GM19324 (cell line): Measurements from ENCODE around the gene FTCD.
"Not testable (repeated sequence)": the region's sequence is repeated elsewhere in the genome, so short reads cannot be mapped to it uniquely, and the experiment has no call there.

Experiments used
- ATAC-seq: cut with Tn5 transposase; IDR thresholded peaks from one replicate; pipeline ENCODE4 v1.9.1; 2021; ENCODE audit warnings: mild to moderate bottlenecking, moderate library complexity; ENCODE audit not compliant: unreplicated experiment, low FRiP score

Gene FTCD

DNA sequence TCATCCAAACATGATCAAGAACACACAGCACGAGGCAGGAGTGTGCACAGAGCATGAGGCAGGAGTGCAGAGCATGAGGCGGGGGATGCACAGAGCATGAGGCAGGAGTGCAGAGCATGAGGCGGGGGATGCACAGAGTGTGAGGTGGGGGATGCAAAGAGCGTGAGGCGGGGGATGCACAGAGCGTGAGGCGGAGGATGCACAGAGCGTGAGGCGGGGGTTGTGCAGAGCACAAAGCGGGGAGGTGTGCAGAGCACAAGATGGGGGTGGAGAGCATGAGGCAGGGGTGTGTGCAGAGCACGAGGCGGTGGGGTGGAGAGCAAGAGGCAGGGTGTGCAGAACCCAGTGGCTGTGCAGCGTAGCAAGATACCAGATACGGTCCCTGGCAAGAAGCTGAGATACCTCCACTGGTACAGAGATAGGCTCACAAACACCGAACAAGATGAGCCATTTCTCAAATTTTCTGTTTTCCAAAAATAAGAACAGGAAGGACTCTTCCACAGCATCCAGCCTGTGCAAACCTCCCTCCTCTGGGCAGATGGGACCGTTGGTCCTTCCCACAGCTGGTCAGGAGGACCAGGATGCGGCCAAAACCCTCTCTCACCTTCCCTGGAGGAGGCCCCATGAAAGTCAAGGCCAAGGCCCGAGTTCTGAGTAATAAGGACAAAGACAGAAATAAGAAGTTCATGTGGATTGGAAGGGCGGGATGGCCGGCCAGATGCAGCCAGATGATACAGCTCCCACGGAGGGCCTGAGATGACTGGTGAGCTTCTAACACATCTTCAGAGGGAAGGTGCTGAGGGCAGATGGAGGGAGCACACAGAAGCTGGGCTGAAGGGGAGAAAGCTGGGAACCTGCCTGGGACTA, 16.9 kb upstream of the FTCD start:
- no peak for ATAC-seq

DNA sequence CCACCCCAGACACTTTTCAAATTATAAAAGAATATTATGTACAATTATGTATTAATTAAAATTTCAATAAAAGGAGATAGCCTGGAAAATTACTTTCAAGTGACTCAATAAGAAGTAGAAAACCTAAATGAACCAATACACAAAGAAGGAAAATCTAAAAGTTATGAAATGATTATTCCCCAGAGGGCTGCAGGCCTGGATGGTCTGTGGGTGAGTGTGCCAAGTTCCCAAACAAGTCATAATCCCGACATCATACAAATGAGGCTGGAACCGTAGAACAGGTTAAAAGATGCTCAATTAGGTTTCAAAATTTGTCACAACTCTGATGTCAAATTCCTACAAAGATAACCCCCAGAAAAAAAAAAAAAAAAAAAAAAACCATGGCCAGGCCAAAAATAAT, 16.2 kb upstream of the FTCD start:
- ATAC-seq, result no peak

DNA sequence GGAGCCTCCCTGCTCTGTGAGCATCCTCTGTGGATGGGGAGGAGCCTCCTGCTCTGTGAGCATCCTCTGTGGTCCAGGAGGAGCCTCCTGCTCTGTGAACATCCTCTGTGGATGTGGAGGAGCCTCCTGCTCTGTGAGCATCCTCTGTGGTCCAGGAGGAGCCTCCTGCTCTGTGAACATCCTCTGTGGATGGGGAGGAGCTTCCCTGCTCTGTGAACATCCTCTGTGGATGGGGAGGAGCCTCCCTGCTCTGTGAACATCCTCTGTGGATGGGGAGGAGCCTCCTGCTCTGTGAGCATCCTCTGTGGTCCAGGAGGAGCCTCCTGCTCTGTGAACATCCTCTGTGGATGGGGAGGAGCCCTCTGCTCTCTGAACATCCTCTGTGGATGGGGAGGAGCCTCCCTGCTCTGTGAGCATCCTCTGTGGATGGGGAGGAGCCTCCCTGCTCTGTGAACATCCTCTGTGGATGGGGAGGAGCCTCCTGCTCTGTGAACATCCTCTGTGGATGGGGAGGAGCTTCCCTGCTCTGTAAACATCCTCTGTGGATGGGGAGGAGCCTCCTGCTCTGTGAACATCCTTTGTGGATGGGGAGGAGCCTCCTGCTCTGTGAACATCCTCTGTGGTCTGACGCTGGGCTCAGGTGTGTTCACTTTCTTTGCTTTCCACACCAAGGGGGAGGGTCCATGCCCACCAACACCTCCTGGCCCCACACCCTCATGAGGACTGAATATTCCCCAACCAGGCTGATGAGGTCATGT, 15.2 kb upstream of the FTCD start:
- ATAC-seq, result not testable (repeated sequence)

DNA sequence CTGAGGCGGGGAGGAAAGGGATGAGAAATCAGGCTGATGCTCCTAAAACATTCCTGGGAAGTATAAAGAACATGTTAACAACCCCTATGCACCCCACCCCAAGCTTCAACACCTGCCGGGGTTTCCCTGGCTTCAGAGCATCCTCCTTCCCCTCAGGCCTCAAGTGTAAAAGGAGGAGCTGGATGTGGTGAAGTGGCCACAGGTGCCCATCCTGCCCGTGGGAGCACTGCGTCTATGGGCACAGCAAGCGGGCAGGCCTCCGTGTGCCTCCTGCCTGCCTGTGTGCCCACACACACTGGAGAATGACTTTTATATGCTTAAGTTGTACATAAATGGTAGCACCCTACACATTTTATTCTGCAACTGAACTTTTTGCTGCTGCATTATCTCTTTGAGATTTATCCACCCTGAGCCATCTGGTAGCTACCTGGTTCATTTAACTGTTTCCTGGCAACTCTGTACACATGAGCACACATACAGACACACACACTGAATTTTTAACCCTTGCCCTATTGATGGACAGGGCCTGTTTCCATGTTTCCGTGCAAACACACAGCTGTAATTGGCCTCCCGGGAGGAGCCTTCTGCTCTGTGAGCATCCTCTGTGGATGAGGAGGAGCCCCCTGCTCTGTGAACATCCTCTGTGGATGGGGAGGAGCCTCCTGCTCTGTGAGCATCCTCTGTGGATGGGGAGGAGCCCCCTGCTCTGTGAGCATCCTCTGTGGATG, 13.4 kb upstream of the FTCD start:
- no peak for ATAC-seq

GRCh38 chr21:46168238-46168637, 12.9 kb upstream of the FTCD start:
- no peak for ATAC-seq

GRCh38 chr21:46165098-46165497, 9.7 kb upstream of the FTCD start:
- no peak for ATAC-seq

DNA sequence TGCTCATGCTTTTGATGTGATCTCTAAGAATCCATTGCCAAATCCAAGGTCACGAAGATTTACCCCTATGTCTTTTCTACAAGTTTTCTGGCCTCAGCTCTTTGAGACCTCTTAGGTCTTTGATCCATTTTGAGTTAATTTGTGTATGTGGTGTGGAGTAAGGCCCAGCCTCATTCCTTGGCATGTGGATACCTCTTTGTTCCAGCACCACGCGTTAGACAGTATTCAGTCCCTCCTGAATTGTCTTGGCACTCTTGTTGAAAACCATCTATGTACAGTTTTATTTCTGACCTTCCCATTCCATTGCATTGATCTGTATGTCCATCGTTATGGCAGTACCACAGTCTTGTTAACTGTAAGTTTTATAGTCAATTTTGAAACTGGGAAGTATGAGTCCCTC, 8.0 kb upstream of the FTCD start:
- no peak for ATAC-seq

DNA sequence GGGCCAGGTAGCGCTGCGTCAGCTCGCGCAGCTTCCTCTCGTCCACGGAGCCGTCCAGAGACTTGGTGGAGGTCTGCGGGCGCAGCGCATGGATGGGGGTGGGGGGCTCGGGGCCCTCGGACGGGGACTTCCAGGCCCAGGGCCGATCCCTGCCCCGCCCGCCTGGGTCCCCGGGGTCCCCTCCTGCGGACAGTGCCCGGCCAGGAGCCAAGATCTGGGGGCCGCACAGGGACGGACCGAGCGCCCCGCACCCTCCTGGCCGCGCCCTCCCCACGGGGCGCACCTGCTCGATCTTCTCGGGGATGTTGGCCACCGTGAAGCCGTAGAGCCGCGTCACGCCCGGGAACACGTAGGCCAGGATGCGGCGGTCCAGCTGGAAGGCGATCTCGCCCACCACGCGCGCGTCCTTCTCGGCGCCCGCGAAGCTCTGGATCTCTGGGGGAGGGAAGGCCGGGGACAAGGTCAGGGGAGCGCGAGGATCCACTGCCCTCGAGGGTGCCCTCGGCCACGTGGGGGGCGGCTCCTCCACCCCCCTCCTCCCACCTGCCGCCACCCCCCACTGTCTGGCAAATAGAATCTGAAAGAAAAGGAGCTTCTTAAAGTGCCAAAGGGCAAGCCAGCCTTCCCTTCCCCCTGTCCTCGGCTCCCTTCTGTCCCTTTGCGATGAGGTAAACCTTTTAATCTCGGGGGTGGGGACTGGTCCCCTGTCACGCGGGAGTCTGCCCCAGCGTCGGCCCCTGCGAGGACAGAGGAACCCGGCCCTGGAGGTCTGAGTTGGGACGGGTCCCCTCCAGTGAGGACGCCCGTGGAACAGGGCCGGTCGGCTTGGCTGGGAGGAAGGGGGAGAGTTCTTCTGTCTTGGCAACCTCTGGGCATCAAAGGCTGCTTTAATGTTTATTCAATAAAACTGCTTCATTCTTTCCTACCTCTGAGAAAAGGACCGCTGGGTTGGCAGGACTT, 6.5 kb upstream of the FTCD start:
- no peak for ATAC-seq

- ATAC-seq, result no peak
Measured at GRCh38 chr21:46160907-46161632, 5.7 kb upstream of the FTCD start.

DNA sequence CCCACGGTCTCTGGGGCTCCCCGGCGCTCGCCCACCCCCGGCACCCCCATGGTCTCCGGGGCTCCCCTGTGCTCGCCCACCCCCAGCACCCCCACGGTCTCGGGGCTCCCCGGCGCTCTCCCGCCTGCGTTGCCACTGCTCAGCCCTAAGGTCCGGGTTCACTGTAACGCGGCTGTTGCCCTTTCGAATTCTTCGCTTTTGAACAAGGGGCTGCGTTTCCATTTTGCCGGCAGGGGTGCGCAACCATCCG, 5.2 kb upstream of the FTCD start:
- ATAC-seq, result no peak

DNA sequence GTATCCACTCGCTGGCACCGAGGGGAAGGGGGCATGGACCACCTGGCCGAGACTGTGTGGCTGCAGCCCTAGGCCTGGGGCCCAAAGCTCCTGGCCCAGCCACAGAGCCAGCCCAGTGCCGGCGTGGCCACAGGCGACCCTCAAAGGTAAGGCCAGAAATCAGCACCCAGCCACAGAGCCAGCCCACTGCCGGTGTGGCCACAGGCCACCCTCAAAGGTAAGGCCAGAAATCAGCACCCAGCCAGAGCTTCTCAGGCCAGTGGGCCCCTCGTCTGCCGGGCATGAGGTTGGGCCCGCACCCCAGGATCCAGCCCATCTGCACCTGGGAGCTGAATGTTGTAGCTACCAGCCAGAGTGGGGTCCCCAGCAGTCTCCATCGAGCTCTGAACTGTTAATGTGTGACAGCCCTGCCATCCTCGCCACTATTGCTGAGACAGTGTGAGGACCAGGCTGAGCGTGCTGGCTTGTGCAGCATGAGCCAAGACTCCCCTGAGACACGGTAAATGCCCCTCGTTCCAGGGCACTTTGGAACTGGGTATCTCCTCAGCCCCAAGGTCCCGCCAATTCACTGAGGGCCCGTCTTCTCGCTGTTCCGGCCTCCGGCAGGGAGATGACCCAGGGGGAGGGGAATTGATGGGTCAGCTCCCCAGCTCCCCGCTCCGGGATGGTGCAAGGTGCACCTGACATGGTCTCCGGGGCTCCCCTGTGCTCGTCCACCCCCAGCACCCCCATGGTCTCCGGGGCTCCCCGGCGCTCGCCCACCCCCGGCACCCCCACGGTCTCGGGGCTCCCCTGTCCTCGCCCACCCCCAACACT, 4.7 kb upstream of the FTCD start:
- ATAC-seq, result no peak

- no peak for ATAC-seq
Measured at GRCh38 chr21:46159390-46159789, 4.0 kb upstream of the FTCD start.

- no peak for ATAC-seq
Measured at GRCh38 chr21:46158666-46159300, 3.4 kb upstream of the FTCD start.

DNA sequence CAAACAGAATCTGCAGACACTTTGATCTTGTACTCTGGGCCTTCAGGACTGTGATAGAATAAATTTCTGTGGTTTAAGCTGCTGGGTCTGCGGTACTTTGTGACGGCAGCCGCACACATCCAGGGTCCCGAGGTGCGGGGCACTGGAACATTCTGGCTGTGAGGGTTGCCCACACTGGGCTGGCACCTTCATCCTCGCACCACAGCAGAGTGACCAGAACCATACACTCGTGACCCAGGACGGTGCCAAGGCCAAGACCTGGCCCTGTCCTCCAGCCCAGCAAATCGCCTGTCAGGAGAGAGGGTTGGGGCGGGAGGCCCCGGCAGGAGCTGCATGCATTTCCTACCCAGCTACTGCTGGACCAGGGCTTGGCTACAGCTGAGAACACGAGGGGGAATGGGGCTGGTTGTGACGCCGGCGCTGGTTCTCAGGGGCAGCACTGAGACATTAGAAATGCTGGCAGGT, 2.6 kb upstream of the FTCD start:
- ATAC-seq, result no peak

- no peak for ATAC-seq
Measured at GRCh38 chr21:46157396-46157986, 2.1 kb upstream of the FTCD start.

DNA sequence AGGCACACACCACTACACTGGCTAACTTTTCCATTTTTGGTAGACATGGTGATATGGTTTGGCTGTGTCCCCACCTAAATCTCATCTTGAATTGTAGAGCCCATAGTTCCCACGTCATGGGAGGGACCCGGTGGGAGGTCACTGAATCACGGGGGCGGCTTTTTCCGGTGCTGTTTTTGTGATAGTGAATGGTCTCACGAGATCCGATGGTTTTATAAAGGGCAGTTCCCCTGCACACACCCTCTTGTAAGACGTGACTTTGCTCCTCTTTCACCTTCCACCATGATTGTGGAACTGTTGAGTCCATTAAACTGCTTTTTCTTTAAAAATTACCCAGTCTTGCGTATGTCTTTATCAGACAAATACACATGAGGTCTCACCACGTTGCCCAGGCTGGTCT, 1.3 kb upstream of the FTCD start:
- no peak for ATAC-seq

DNA sequence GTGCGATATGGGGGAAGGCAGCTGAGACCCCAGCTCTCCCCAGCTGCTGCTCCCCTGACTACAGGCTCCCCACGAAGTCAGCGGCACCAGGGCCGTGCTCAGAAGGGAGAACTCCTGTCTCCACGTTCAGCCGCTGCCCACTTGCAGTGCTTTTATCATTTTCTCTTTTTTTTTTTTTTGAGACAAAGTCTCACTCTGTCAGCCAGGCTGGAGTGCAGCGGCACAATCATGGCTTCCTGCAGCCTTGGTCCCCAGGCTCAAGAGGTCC, 933 bp upstream of the FTCD start:
- ATAC-seq, result no peak

- no peak for ATAC-seq
Measured at GRCh38 chr21:46154955-46155513, 345 bp downstream of the FTCD start.
